Activated effector memory CD4-positive, alpha-beta T cell treated with anti-CD3 and anti-CD28 coated beads, Interleukin-2, amount 50 U/mL, for 16 hours (primary cell): ENCODE measurements around the gene HMCN2.
"Not testable (repeated sequence)": the region's sequence is repeated elsewhere in the genome, so short reads cannot be mapped to it uniquely, and the experiment has no call there.

Experiments
- DNase-seq: peaks from one replicate; pipeline ENCODE4 v3.0.0-alpha.2; 2020

Gene HMCN2

DNA sequence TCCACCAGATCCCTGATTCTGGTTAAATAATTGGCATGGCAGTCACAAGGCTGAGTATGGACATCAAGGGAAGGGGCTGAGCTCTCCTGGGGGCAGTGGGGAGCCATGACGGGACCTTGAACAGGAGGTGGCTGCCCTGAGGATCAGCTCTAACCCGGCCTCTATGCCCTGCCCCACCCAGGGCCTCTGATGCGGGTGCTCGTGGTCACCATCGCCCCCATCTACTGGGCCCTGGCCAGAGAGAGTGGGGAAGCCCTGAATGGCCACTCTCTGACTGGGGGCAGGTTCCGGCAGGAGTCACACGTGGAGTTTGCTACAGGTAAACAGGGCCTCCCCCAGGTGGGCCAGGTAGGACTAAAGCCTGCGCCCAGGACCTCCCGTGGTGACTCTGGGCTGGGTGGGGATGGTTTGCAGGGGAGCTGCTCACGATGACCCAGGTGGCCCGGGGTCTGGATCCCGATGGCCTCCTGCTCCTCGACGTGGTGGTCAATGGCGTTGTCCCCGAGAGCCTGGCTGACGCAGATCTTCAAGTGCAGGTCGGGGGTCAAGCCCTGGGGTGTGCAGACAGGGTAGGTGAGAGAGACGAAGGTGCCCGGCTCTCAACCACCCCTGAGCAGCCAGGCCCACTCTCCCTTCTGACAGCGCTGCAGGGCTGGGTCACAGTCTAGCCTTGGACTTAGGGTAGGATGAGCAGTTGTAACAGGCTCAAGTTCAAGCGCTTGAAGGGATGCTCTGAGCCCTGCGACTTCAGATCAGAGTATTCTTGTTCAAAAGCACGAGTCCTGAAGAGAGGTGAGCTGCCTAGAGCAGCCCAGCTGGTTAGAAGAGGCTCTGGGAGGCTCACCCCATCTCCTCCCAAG, 159.3 kb downstream of the HMCN2 start:
- no peak for DNase-seq

DNA sequence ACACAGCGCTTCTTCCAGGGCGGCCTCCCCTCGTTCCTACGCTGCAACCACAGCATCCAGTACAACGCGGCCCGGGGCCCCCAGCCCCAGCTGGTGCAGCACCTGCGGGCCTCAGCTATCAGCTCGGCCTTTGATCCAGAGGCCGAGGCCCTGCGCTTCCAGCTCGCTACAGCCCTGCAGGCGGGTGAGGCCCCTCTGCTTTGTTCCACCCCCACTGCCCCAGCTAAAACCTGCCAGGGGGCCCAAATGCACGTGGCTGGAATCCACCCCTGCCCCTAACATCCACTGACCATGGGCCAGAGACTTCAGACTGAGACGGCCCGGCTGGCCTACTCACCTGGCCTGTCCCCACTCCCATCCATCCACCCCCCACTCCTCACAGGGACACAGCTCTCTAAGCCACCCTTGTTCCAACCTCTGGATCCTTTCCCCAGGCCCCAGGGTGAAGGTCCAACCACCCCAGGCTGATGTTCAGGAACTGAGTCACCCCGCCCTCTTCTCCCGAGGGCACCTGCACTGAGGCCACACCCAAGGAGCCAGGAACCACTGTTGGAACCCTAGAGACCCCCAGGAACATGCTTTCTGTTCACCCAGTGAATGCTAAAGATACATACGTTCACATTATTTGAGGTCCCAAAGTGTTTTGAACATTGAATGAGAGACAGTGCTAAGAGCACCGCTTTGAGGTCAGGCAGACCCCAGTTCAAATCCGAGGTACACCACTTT, 160.3 kb downstream of the HMCN2 start:
- DNase-seq: no peak

DNA sequence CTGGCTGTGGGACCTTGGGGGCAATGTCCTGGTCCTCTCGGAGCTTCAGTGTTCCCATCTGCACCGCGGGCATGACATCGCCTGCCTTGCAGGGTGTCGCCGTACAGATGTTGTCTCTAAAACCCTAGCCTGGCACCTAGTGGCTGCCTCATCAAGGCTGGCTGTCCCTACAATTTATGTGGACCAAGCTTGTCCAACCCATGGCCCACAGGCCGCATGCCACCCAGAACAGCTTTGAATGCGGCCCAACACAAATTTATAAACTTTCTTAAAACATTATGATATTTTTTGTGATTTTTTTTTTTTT, 160.9 kb downstream of the HMCN2 start:
- no peak for DNase-seq

DNA sequence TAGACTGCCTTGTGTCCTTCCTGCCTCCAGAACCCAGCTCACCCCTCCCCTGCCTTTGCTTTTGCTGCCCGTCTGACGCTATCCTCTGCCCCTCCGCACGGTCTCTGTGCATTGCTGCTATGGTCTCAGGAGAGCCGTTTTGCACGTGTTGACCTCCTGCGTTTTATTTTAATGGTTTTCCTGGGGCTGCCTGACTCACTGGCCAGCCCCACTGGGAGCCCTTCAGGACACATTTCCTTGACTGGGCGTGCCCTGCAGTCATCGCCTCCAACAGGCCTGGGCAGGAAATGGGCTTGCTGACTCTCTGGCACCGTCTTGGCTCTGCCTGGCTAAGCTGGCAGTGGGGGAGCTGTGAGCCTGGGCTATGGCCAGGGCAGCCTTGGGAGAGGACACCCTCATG, 161.3 kb downstream of the HMCN2 start:
- no peak for DNase-seq

DNA sequence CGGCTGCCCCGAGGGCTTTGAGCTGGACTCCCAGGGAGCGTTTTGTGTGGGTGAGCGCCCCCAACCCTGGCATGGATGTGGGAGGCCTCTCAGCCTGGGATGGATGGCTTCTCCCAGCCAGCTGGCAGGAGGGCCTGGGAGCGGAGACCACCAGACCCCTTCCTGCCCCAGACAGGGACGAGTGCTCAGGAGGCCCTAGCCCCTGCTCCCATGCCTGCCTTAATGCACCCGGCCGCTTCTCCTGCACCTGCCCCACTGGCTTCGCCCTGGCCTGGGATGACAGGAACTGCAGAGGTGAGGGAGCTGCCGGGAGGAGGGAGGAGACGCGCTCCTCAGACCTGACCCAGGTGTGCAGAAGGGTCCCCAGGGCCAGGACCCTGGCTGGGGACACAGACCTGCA, 161.8 kb downstream of the HMCN2 start:
- no peak for DNase-seq

DNA sequence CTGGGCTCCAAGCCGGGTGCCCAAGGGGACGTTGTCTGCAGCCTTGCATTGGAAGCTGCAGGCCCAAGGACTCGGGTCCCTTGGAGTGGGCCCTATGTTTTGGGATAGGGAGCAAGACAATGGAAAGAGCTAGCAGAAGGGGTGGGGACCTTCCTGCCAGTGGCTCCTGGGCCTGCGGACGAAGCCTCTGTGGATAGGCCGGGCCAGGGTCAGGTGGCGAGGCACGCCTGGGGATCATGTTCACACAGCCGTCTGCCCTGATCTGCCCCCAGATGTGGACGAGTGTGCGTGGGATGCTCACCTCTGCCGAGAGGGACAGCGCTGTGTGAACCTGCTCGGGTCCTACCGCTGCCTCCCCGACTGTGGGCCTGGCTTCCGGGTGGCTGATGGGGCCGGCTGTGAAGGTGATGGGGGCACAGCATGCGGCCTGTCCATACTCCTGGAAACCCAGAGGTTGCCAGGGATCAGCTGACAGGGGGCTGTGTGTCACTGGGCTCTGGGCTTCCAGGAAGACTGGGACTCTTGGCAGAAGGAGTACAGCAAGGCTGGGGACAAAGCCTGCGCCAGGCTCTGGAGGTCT, 162.6 kb downstream of the HMCN2 start:
- no peak for DNase-seq

DNA sequence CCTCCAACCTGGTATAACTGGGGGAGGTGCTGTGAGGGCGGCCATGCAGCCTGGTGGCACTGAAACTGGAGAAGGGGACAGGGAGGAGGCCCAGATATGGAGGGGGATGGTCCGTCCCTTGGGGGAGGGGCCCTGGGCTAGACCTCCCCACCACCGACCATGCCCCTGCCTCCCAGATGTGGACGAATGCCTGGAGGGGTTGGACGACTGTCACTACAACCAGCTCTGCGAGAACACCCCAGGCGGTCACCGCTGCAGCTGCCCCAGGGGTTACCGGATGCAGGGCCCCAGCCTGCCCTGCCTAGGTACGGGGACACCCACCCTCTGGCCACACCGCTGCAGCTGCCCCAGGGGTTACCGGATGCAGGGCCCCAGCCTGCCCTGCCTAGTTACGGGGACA, 163.8 kb downstream of the HMCN2 start:
- no peak for DNase-seq

DNA sequence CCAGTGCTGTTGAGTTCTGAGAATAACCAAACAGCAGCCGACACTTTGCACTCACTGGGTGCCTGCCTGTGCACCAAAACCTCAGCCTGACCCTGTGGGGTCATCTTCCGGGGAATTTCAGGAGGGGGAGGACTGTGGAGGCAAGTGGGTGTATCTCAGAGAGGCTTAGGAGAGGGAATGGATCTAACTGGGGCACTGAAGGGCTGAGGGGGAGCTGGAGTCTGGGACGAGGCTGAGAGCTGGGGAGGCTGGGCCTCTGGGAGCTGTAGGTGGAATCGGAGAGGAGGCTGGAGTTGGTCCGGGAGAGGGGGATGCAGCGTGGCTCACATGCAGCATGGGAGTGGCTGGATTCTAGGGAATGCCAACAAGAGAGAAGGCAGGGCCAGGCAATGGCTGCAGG, 164.3 kb downstream of the HMCN2 start:
- DNase-seq: no peak

DNA sequence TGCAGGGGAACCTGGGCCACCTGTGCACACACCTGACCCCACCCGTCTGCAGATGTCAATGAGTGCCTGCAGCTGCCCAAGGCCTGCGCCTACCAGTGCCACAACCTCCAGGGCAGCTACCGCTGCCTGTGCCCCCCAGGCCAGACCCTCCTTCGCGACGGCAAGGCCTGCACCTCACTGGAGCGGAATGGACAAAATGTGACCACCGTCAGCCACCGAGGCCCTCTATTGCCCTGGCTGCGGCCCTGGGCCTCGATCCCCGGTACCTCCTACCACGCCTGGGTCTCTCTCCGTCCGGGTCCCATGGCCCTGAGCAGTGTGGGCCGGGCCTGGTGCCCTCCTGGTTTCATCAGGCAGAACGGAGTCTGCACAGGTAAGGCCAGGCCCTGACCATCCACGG, 164.7 kb downstream of the HMCN2 start:
- no peak for DNase-seq

DNA sequence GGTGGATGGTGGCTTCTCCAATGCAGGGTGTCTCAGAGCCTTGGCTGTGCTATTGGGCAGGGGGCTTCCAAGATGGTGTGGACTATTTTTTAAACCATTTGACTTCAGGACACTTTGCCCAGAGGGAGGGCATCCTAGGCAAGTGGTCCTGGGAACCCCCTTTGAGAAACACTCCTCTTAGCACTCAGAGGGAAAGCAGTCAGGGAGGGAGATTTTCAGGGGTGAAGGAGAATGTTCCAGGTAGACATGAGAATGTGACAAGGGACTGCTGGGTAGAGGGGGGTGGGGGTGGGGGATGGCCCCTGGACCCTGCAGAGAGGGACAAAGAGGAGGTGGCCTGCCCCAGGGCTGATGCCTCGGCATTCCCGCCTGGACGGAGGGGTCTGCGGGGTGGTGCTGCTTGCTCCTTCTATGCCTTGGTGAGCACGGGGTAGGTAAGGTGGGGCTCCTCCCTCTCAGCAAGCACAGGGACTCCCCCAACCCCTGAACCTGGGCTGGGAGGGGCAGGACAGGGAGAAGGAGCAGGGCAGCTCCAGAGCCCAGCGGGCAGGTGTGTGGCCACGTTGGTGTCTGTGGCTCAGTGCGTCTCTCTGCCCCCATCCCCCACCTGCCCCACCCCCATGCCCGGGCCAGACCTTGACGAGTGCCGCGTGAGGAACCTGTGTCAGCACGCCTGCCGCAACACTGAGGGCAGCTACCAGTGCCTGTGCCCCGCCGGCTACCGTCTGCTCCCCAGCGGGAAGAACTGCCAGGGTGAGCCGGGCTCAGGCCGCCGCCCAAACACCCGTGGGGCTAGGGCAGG, 165.4 kb downstream of the HMCN2 start:
- no peak for DNase-seq

DNA sequence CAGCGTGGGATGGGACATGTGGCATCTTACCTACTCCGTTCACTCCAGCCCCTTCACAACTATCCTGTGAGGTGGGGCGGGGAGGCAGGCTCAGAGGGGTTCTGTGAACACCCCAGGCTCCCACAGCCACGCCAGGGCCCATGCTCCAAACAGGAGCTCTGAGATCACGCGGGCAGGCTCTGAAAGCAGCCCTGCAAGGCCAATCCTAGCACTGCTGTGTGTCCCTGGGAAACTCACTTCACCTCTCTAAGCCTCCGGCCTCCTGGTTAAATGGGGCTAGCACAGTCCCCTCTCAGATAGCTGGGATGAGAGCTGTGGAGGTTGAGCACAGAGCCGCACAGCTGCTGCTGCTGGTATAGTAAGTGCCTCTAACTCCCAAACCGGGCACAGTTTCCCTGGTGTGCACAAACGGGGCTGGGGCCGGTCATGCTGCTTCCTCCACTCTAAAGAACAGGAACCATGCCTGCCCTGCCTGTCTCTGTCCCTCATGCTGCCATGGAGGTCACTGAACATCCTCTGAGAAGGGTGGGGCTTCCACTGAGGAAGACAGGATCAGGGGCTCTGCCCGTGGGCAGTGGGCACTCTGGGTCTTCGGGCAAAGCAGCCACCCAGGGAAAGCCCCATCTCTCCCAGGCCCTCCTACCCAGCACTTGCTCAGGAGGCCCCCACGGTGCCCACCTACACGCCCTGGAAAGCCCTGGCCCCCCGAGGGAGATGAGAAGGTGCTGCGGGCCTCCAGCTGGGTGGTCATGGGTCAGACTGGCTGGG, 166.2 kb downstream of the HMCN2 start:
- no peak for DNase-seq

DNA sequence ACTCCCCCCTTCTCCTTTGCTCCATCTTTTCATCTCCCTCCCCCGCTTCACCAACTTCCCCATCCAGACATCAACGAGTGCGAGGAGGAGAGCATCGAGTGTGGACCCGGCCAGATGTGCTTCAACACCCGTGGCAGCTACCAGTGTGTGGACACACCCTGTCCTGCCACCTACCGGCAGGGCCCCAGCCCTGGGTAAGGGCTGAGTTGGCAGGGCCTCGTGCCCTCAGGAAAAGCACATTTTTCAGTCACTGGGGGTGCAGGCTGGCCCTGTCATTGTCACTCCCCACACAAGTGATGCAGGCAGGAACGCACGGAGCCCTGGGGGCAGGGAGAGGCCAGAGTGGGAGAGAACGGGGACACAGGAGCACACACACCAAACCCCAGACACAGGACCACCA, 166.8 kb downstream of the HMCN2 start:
- DNase-seq: no peak

DNA sequence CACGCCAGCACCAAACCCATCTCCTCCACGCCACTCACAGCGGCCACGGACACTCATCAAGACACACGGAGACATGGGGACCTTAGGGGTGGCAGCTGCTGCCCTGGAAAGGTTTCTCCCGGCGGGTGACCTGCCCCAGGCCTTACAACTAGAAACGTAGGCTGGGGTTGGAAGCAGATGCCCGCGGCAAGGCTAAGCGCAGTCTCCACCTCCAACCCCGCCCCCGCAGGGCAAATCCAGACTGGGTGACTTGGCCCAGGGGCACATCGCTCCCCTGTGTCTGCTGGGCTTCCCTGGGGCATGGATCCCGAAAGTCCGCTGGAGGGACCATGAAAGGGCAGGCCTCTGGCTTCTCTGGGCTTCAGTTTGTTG, 167.2 kb downstream of the HMCN2 start:
- DNase-seq: no peak

DNA sequence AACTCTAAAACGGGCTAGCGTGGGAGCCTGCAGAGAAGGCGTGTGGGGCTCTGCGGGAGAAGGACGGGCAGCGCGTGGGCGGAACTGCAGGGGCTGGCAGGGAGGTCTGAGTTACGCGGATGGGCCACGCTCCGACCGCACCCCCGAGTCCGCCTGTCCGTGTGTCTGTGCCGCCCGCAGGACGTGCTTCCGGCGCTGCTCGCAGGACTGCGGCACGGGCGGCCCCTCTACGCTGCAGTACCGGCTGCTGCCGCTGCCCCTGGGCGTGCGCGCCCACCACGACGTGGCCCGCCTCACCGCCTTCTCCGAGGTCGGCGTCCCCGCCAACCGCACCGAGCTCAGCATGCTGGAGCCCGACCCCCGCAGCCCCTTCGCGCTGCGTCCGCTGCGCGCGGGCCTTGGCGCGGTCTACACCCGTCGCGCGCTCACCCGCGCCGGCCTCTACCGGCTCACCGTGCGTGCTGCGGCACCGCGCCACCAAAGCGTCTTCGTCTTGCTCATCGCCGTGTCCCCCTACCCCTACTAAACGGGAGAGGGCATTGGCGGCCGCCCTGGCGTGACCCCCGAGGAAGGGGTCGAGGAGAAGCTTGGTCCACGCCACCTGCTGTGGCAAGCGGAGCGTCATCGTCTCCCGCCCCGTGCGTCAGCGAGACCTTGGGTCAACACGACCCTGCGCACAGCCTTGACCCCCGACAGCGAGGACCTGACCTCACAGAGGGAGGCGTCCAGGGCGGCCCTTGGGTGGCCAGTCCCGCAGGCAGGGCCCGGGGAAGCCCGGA, 167.8 kb downstream of the HMCN2 start:
- DNase-seq: peak; percentile 68

DNA sequence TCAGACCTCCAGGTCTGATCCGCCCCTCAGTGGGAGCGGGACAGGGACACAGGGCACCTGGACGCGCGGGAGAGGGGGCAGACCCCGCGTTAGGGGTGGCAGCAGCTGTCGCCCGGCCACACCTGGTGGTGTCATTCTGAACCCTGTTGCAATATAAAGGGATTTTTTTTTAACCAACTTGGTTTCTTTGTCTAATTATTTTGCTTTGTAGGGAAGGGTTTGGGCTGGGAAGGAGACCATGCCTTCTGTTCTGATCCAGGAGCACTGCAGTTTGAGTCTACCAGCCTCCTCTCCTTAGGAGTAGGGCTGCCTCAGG, 168.3 kb downstream of the HMCN2 start:
- no peak for DNase-seq

DNA sequence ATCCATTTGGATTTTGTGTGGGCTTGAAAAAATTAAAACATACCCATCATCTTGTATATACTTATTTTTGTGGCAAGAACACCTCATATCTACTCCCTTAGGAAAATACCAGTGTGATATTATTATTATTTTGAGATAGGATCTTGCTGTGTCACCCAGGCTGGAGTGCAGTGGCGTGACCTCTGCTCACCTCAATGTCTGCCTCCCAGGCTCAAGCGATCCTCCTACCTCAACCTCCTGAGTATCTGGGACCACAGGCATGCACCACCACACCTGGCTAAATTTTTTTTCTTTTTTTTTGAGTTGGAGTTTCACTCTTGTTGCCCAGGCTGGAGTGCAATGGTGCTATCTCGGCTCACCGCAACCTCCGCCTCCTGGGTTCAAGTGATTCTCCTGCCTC, 169.1 kb downstream of the HMCN2 start:
- not testable (repeated sequence) for DNase-seq

DNA sequence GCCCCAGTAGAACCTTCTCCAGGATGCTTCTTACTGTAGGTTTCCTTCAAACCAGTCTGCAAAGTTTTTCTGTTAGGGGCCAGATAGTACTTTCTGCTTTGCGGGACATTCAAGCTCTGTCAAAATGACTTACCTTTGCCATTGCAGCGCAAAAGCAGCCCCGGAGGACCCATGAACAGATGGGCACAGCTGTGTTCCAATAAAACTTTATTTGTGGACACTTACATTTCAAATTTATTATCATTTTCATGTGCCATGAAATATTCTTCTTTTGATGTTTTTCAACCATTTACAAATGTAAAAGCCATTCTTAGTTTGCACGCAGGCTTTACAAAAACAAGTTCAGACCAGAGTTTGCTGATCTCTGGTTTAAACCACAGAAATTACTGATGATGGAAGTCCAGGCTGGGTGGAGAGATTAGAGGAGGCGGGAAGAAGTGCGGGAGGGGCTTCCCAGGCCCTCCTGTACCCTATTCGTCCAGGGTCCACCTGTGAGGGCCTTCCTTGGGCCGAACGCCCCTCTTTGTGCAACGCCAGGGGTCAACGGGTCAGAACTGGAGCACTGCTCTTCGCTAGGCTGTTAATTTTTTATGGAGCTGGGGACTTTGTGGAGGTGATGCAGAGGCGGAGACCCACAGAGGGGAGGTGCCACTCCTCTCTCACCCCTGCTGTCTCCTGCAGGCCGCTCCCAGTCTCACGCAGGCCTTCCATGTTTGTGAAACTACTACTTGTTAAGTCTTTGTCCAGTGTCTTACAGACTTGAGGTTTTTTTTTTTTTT, 171.6 kb downstream of the HMCN2 start:
- DNase-seq: no peak

DNA sequence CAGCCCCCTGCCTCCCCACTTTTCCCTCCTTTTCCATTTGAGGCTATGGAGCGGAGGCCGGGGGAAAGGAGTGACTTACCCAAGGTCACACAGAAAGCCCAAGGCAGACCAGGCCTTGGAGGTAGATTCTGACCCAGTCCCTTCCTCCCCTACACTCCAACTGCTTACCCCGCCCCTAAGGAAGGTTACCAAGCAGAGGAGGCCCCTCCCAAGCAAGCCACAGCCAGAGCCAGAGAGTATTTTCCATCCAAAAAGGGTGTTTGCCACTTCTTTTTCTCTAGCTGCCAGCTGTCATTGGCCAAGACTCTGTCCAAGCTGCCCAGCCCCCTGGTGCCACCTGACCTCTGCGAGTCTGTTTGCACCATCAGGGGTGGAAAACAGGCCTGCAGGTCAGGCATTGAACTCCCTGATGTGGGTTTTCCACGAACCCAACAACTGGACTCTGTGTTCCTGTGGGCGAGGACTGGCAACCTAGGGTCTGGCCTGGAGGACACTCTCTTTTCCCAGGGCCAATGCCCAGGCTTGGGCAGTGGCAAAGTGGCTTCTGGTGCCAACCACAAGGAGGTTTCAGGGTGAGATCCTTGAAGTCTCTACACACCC, 172.9 kb downstream of the HMCN2 start:
- no peak for DNase-seq

DNA sequence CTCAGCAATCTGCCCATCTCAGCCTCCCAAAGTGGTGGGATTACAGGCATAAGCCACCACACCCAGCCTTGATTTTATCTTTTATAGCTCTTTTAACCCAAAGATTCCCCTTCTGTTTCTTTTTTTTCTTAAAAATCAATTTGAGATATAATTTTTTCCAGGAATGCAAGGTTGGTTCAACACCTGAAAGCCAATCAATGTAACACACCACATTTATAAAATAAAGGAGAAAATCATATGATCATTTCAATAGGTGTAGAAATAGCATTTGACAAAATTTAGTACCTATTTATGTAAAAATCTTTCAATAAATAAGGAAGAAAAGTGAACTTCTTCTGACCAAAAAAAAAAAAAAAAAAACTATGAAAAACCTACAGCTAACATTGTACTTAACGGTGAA, 175.5 kb downstream of the HMCN2 start:
- no peak for DNase-seq

DNA sequence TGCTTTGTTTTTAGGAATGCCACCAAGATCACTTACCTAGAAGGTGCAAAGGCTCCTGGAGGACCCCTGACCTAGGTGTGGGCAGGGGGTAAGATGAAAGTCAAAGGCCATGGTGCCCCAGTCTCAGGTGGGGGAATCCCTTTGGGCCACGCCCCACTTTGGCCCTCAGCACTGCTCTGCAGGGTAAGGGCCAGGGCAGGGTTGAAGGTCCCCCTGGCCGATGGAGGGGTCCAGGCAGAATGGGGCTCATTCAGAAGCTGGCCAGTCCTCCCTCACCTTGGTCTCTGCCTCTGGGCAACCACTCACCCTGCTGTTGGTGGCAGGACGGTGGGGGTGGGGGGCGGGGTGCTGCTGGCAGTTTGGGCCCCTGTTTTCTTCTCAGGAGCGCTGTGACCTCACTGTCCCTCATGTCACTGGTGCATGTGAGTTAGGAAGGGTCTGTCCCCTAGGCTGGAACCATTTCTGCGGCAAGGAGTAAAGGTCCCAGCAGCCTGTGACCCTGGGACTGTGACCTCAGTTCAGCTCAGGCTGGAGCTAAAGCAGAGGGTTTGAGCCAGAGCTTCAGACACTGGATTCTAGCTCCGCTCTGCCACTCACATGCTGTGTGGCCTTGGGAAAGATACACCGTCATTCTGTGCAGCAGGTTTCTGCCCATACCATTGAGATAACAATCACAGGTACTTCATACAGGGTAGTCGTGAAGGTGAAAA, 177.3 kb downstream of the HMCN2 start:
- no peak for DNase-seq
